Panc1 (cell line): ENCODE measurements around the gene DAD1. TPM values are rescaled to one million over a fixed set of nuclear protein-coding genes. Genes with fewer than 3 reads are reported as not detected.

Source experiments
- ATAC-seq: fragments of 200-7000 bp; cut with Tn5 transposase; 2 replicates; pipeline ENCODE4 v1.9.1; 2020; ENCODE audit warnings: mild to moderate bottlenecking, moderate library complexity
- BruUV-seq: library from RNA; stranded (reverse); fragments of 400-500 nt; replicated peaks from 2 replicates; lab custom pipeline; 2021; lab: Mats Ljungman, UMichigan
- CTCF ChIA-PET: fragments of 300-600 bp; sonication (Branson Sonifier 250); formaldehyde crosslinking; loops from one replicate; lab custom pipeline; 2022; ENCODE audit warnings: antibody characterized with exemption; lab: Charles Lee
- POLR2A ChIA-PET: fragments of 300-600 bp; sonication (Branson Sonifier 250); formaldehyde crosslinking; loops from one replicate; lab custom pipeline; 2022; ENCODE audit warnings: antibody characterized with exemption; lab: Charles Lee
- DNase-seq: peaks from one replicate; pipeline ENCODE4 v3.0.0-alpha.2; 2010; ENCODE audit warnings: low read depth, low spot score
- H3K27ac ChIP-seq: 2 replicates; pipeline ENCODE4 v1.5.1; 2011; ENCODE audit warnings: mild to moderate bottlenecking, low read length, inconsistent platforms
- H3K27me3 ChIP-seq: fragments of 200-500 bp; sonication (Bioruptor generic); 2 replicates; pipeline ENCODE4 v1.6.0; 2014; ENCODE audit warnings: low read length, inconsistent platforms; ENCODE audit not compliant: control insufficient read depth, insufficient read depth
- H3K36me3 ChIP-seq: fragments of 200-500 bp; sonication (Bioruptor generic); 2 replicates; pipeline ENCODE4 v1.5.1; 2014; ENCODE audit warnings: inconsistent platforms, mild to moderate bottlenecking, low read length, moderate library complexity; ENCODE audit not compliant: control insufficient read depth, insufficient read depth
- H3K4me1 ChIP-seq: 2 replicates; pipeline ENCODE4 v1.5.1; 2011; ENCODE audit warnings: inconsistent platforms, mild to moderate bottlenecking, low read length, moderate library complexity; ENCODE audit not compliant: control insufficient read depth, insufficient read depth
- H3K4me3 ChIP-seq, 2 experiments: 2 replicates each; pipeline ENCODE4 v1.5.1; 2011 to 2012; ENCODE audit warnings: low read depth in 2 of 2, low read length in 2 of 2, mild to moderate bottlenecking in 2 of 2, inconsistent platforms in 1 of 2, moderate library complexity in 1 of 2
- H3K9me3 ChIP-seq: fragments of 200-500 bp; sonication (Bioruptor generic); 2 replicates; pipeline ENCODE4 v1.5.1; 2014; ENCODE audit warnings: low read depth, mild to moderate bottlenecking, inconsistent platforms, low read length, moderate library complexity; ENCODE audit not compliant: control insufficient read depth, insufficient read depth
- CTCF ChIP-seq: fragments of 450-650 bp; IDR thresholded peaks from 2 replicates; pipeline ENCODE4 v1.5.1; 2017; ENCODE audit warnings: mild to moderate bottlenecking
- POLR2AphosphoS5 ChIP-seq: IDR thresholded peaks from 2 replicates; pipeline ENCODE4 v1.6.1; 2012; ENCODE audit warnings: mild to moderate bottlenecking, low read depth, low read length, moderate library complexity
- SIN3A ChIP-seq: IDR thresholded peaks from 2 replicates; pipeline ENCODE4 v1.6.1; 2012; ENCODE audit warnings: low read depth, mild to moderate bottlenecking, low read length, moderate library complexity, borderline replicate concordance; ENCODE audit not compliant: insufficient read depth
- TCF7L2 ChIP-seq: IDR thresholded peaks from 2 replicates; pipeline ENCODE4 v1.6.1; 2011; ENCODE audit warnings: mild to moderate bottlenecking, low read depth, low read length, inconsistent platforms
- in situ Hi-C: cut with HindIII; loops from 2 replicates; pipeline ENCODE4 v1.10.0; 2016; ENCODE audit warnings: low sequenced_read_pairs, low pct_unique_long_range_greater_than_20kb
- intact Hi-C: fragments of 100-400 bp; cut with micrococcal nuclease; formaldehyde crosslinking; loops from one replicate; pipeline ENCODE4 v1.10.0; 2022; ENCODE audit not compliant: unreplicated experiment
- total RNA-seq: library from RNA; stranded (reverse); gene quantifications from one replicate; pipeline ENCODE4 v1.2.1, GENCODE V29; 2021; ENCODE audit not compliant: unreplicated experiment
- TF ChIP-seq, protein P1 (sequence below), 2 experiments: IDR thresholded peaks; 2 replicates each; pipeline ENCODE4 v1.6.1; 2011 to 2012; ENCODE audit warnings: low read depth in 2 of 2, control low read depth in 1 of 2, low read length in 1 of 2, mild to moderate bottlenecking in 1 of 2, moderate library complexity in 1 of 2; ENCODE audit not compliant: insufficient read depth in 1 of 2

Gene DAD1
- total RNA-seq, 1 experiment from 2014 or later: 163 TPM

GRCh38 chr14:22587247-22587646 lies 1.8 kb downstream of the DAD1 start:
- no peak overlapping the region for H3K27ac ChIP-seq
- no peak overlapping the region for H3K4me3 ChIP-seq
- no peaks in the 10 kb centered on the region for H3K9me3 ChIP-seq
- DNase-seq (no peak), ATAC-seq (no peak)
- TF ChIP-seq, protein P1, sequence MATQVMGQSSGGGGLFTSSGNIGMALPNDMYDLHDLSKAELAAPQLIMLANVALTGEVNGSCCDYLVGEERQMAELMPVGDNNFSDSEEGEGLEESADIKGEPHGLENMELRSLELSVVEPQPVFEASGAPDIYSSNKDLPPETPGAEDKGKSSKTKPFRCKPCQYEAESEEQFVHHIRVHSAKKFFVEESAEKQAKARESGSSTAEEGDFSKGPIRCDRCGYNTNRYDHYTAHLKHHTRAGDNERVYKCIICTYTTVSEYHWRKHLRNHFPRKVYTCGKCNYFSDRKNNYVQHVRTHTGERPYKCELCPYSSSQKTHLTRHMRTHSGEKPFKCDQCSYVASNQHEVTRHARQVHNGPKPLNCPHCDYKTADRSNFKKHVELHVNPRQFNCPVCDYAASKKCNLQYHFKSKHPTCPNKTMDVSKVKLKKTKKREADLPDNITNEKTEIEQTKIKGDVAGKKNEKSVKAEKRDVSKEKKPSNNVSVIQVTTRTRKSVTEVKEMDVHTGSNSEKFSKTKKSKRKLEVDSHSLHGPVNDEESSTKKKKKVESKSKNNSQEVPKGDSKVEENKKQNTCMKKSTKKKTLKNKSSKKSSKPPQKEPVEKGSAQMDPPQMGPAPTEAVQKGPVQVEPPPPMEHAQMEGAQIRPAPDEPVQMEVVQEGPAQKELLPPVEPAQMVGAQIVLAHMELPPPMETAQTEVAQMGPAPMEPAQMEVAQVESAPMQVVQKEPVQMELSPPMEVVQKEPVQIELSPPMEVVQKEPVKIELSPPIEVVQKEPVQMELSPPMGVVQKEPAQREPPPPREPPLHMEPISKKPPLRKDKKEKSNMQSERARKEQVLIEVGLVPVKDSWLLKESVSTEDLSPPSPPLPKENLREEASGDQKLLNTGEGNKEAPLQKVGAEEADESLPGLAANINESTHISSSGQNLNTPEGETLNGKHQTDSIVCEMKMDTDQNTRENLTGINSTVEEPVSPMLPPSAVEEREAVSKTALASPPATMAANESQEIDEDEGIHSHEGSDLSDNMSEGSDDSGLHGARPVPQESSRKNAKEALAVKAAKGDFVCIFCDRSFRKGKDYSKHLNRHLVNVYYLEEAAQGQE (IDR thresholded peaks at IDR 0.05; ENCODE audit: insufficient read depth in 1 of 2, low read depth in 2 of 2, low read length in 1 of 2): no peak
- no peak for TF ChIP-seq SIN3A
- no peak for TF ChIP-seq TCF7L2
- TF ChIP-seq POLR2AphosphoS5: no peak
- TF ChIP-seq CTCF: no peak
- ChIA-PET POLR2A (no interaction called here), CTCF (no interaction called here)
- no TSS peak for BruUV-seq
- peaks cover 4% of the 10 kb centered on the region for H3K4me1 ChIP-seq
- intact Hi-C loops: no loop called here
- H3K36me3 ChIP-seq: no peaks in the 10 kb centered on the region; the same call in 1 of the 2 replicates
- in situ Hi-C loops: no loop called here
- no peaks in the 10 kb centered on the region for H3K27me3 ChIP-seq

DNA sequence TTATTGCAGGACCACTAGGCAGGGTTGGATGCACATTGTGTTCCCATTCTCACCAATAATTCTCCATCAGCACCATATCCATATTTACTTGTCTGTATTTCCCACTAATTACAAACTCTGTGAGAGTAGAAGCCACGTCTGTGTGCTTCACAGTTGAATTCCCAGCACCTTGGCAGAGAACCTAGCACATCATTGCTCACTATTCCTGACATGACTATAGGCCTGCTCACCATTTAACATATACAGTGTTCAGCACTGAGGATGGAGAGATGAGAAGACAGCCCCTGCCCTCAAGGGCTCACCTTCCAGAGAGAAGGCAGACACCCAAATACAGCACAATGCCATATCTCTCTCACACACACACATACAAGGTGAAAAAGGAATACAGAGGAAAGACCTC lies 5.0 kb downstream of the DAD1 start:
- Histone ChIP-seq H3K27me3 (no peaks in the 10 kb centered on the region), H3K27ac (no peak overlapping the region), H3K36me3 (no peaks in the 10 kb centered on the region; the same call in 1 of the 2 replicates), H3K9me3 (no peaks in the 10 kb centered on the region), H3K4me3 (no peak overlapping the region), H3K4me1 (peaks cover 4% of the 10 kb centered on the region)
- intact Hi-C loops: no loop called here
- DNase-seq: no peak
- no TSS peak for BruUV-seq
- POLR2A ChIA-PET: no interaction called here
- in situ Hi-C loops: no loop called here
- ATAC-seq: no peak
- CTCF ChIA-PET: no interaction called here
- TF ChIP-seq POLR2AphosphoS5 (no peak), SIN3A (no peak), CTCF (no peak), TCF7L2 (no peak)
- TF ChIP-seq, protein P1 (IDR thresholded peaks at IDR 0.05; ENCODE audit: insufficient read depth in 1 of 2, low read depth in 2 of 2, low read length in 1 of 2): no peak
